Endothelial cell of umbilical vein (primary cell): ENCODE measurements around the gene PXT1. TPM values are rescaled to one million over a fixed set of nuclear protein-coding genes. Genes with fewer than 3 reads are reported as not detected.

Experiments
- BruUV-seq: library from RNA; stranded (reverse); fragments of 400-500 nt; replicated peaks from 2 replicates; lab custom pipeline; 2021; lab: Mats Ljungman, UMichigan
- CTCF ChIA-PET: fragments of 300-600, 350-600 bp; sonication (Branson Sonifier 250); formaldehyde crosslinking; loops from one replicate; lab custom pipeline; 2021; ENCODE audit warnings: antibody characterized with exemption, inconsistent platforms; lab: Charles Lee
- POLR2A ChIA-PET: fragments of 300-600, 350-600 bp; sonication (Branson Sonifier 250); formaldehyde crosslinking; loops from one replicate; lab custom pipeline; 2021; ENCODE audit warnings: antibody characterized with exemption, inconsistent platforms; lab: Charles Lee
- DNase-seq: peaks from one replicate; pipeline ENCODE4 v3.0.0-alpha.2; 2011; ENCODE audit warnings: low read depth, low spot score
- FAIRE-seq: peaks from 2 replicates; lab custom pipeline; 2011; peaks lifted over from hg19 to GRCh38; lab: Jason Lieb, UNC
- H2AFZ ChIP-seq: 2 replicates; pipeline ENCODE4 v1.6.0; 2012; ENCODE audit warnings: low read depth, low read length, control low read depth, inconsistent platforms
- H3K27ac ChIP-seq: 2 replicates; pipeline ENCODE4 v1.5.1; 2011; ENCODE audit warnings: low read depth, mild to moderate bottlenecking, control low read depth, low read length, moderate library complexity; ENCODE audit not compliant: insufficient read depth
- H3K27me3 ChIP-seq, 2 experiments: 2 replicates each; pipeline versions ENCODE4 v1.6.0 to v1.6.1; 2011; ENCODE audit warnings: low read length in 2 of 2, mixed read lengths in 1 of 2; ENCODE audit not compliant: control insufficient read depth in 2 of 2, insufficient read depth in 2 of 2
- H3K36me3 ChIP-seq, 2 experiments: 2 replicates in 1 of 2; 3 replicates in 1 of 2; pipeline ENCODE4 v1.5.1; 2011; ENCODE audit warnings: low read length in 2 of 2, mild to moderate bottlenecking in 1 of 2, moderate library complexity in 1 of 2; ENCODE audit not compliant: control insufficient read depth in 2 of 2, insufficient read depth in 2 of 2; ENCODE audit errors: extremely low read depth in 1 of 2
- H3K4me1 ChIP-seq: 3 replicates; pipeline ENCODE4 v1.5.1; 2011; ENCODE audit warnings: mild to moderate bottlenecking, low read length; ENCODE audit not compliant: control insufficient read depth, insufficient read depth; ENCODE audit errors: extremely low read depth
- H3K4me2 ChIP-seq: 2 replicates; pipeline ENCODE4 v1.6.1; 2011; ENCODE audit warnings: low read length, control low read depth, mixed read lengths; ENCODE audit not compliant: insufficient read depth
- H3K4me3 ChIP-seq, 3 experiments: fragments of 200-600 bp in 1 of 3; sonication (generic), shearing (Covaris generic) in 1 of 3; replicated peaks in 1 of 3; 2 replicates each; pipeline ENCODE4 v1.5.1; 2011 to 2016; ENCODE audit warnings: control low read depth in 3 of 3, low read length in 3 of 3, mild to moderate bottlenecking in 2 of 3, inconsistent platforms in 1 of 3, low read depth in 1 of 3, moderate library complexity in 1 of 3; ENCODE audit not compliant: insufficient read depth in 1 of 3
- H3K79me2 ChIP-seq: 2 replicates; pipeline ENCODE4 v1.6.0; 2012; ENCODE audit warnings: low read length, inconsistent platforms; ENCODE audit not compliant: control insufficient read depth, insufficient read depth
- H3K9ac ChIP-seq: replicated peaks from 2 replicates; pipeline ENCODE3; 2011; ENCODE audit warnings: low read length, control low read depth; ENCODE audit not compliant: insufficient read depth; ENCODE audit errors: extremely low read depth
- H3K9me1 ChIP-seq: replicated peaks from 3 replicates; pipeline ENCODE4 v1.6.0; 2011; ENCODE audit warnings: mild to moderate bottlenecking, low read length; ENCODE audit not compliant: control insufficient read depth, insufficient read depth; ENCODE audit errors: extremely low read depth
- H3K9me3 ChIP-seq: replicated peaks from 2 replicates; pipeline ENCODE4 v1.5.1; 2012; ENCODE audit warnings: low read length, inconsistent platforms; ENCODE audit not compliant: control insufficient read depth, insufficient read depth
- H4K20me1 ChIP-seq: replicated peaks from 2 replicates; pipeline ENCODE3; 2011; ENCODE audit warnings: mild to moderate bottlenecking, low read length; ENCODE audit not compliant: control insufficient read depth, insufficient read depth; ENCODE audit errors: extremely low read depth
- EZH2 ChIP-seq: IDR thresholded peaks from 2 replicates; pipeline ENCODE4 v1.6.1; 2012; ENCODE audit warnings: borderline replicate concordance, low read depth, mild to moderate bottlenecking, moderate library complexity, low read length, inconsistent platforms; ENCODE audit not compliant: severe bottlenecking
- FOS ChIP-seq: IDR thresholded peaks from 2 replicates; pipeline ENCODE4 v1.6.1; 2011; ENCODE audit warnings: mild to moderate bottlenecking, low read length, moderate library complexity, borderline replicate concordance; ENCODE audit not compliant: insufficient read depth
- GATA2 ChIP-seq: IDR thresholded peaks from 2 replicates; pipeline ENCODE4 v1.7.0; 2011; ENCODE audit warnings: low read depth, mild to moderate bottlenecking, moderate library complexity, mixed read lengths, low read length; ENCODE audit not compliant: insufficient read length, insufficient read depth
- JUN ChIP-seq: IDR thresholded peaks from 2 replicates; pipeline ENCODE4 v1.6.1; 2011; ENCODE audit warnings: borderline replicate concordance, low read depth; ENCODE audit not compliant: insufficient read length, insufficient read depth
- MAX ChIP-seq: IDR thresholded peaks from 2 replicates; pipeline ENCODE4 v1.6.1; 2011; ENCODE audit not compliant: insufficient read depth, insufficient read length
- MYC ChIP-seq: IDR thresholded peaks from one replicate; pipeline ENCODE4 v1.6.1; 2011; ENCODE audit warnings: mild to moderate bottlenecking, low read depth, low read length
- POLR2A ChIP-seq: IDR thresholded peaks from 2 replicates; pipeline ENCODE4 v1.6.1; 2012; ENCODE audit warnings: low read depth, mild to moderate bottlenecking, control low read depth, low read length
- POLR2AphosphoS5 ChIP-seq: IDR thresholded peaks from 2 replicates; pipeline ENCODE4 v1.6.1; 2012; ENCODE audit warnings: low read depth, mild to moderate bottlenecking, control low read depth, low read length, moderate library complexity; ENCODE audit not compliant: insufficient read depth
- dilution Hi-C: fragments of 300-500 bp; cut with MboI; formaldehyde crosslinking; loops from one replicate; pipeline ENCODE4 v1.15.0; 2019; ENCODE audit warnings: low sequenced_read_pairs; ENCODE audit not compliant: extremely low pct_ligation_motif_present
- intact Hi-C: fragments of 100-400 bp; cut with micrococcal nuclease; formaldehyde crosslinking; loops from one replicate; pipeline ENCODE4 v1.10.0; 2022
- polyA plus RNA-seq, 4 experiments: library from polyadenylated mRNA; depleted of rRNA in 3 of 4; stranded (reverse) in 3 of 4; unstranded in 1 of 4; fragments of >200 nt; gene quantifications; 2 replicates each; pipeline versions ENCODE4 v1.2.1 to v1.2.3, GENCODE V29; 2011 to 2012; ENCODE audit warnings: missing spikeins in 1 of 4
- total RNA-seq: library from RNA; stranded (reverse); gene quantifications from 2 replicates; pipeline ENCODE4 v1.2.3, GENCODE V29; 2021
- TF ChIP-seq, protein P1 (sequence below), 2 donors: IDR thresholded peaks; 1 replicate in 1 of 2; 2 replicates in 1 of 2; pipeline ENCODE4 v1.5.1; 2011; ENCODE audit warnings: low read length in 2 of 2, mild to moderate bottlenecking in 2 of 2, moderate library complexity in 2 of 2, control low read depth in 1 of 2, inconsistent platforms in 1 of 2, low read depth in 1 of 2; ENCODE audit not compliant: insufficient read depth in 1 of 2; ENCODE audit errors: extremely low read depth in 1 of 2

The PXT1 gene
- total and polyA plus RNA-seq, 2 donors (not counting 3 experiments of a cell fraction or from before 2014, with no cell fraction given), result not detected

DNA sequence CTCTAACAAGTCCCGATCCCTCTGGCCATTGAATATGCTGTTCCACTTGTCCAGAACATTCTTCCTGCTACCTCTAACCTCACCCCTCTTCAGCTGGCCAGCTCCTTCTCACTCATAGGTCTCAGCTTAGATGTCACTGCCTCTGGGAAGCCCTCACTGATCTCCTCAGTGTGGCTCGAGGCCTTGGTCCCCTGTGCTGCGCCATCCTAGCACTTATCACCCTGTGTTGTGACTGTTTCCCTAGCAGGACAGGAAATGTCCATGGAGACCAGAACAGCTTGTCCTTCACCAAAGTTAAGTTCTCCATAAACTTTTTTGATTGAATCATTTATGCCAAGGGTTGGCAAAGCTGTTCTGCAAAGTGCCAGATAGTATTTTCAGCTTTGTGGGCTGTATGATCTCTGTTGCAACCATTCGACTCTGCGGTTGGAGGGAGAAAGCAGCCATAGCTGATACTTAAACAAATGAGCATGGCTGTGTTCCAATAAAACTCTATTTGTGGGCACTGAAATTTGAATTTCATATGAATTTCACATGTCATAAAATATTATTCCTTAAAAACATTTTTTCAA, 99.5 kb downstream of the PXT1 start:
- intact Hi-C loops, result no loop called here
- H4K20me1 ChIP-seq, result no peaks in the 10 kb centered on the region
- dilution Hi-C loops, result no loop called here
- H3K4me3 ChIP-seq, result no peak overlapping the region
- H3K9ac ChIP-seq, result no peak overlapping the region
- H3K36me3 ChIP-seq, result no peaks in the 10 kb centered on the region
- H2AFZ ChIP-seq, result no peak overlapping the region
- no peaks in the 10 kb centered on the region for H3K79me2 ChIP-seq
- no peak for FAIRE-seq
- POLR2A ChIA-PET, result interaction anchor here (0.8 kb wide), 1 partner anchor 10 kb away, joined by 3 read pairs; no protein-coding TSS in a partner anchor
- CTCF ChIA-PET, result interaction anchor here (1.4 to 13.2 kb wide), 4 partner anchors 8 to 41 kb away, joined by 3 to 373 read pairs (median 42); no protein-coding TSS in a partner anchor
- BruUV-seq, result no TSS peak
- no peak overlapping the region for H3K4me2 ChIP-seq
- DNase-seq, result no peak
- no peak overlapping the region for H3K27ac ChIP-seq
- TF ChIP-seq MYC (no peak), GATA2 (no peak), MAX (no peak), EZH2 (no peak), FOS (no peak), JUN (no peak), POLR2AphosphoS5 (no peak), POLR2A (no peak)
- TF ChIP-seq, protein P1, sequence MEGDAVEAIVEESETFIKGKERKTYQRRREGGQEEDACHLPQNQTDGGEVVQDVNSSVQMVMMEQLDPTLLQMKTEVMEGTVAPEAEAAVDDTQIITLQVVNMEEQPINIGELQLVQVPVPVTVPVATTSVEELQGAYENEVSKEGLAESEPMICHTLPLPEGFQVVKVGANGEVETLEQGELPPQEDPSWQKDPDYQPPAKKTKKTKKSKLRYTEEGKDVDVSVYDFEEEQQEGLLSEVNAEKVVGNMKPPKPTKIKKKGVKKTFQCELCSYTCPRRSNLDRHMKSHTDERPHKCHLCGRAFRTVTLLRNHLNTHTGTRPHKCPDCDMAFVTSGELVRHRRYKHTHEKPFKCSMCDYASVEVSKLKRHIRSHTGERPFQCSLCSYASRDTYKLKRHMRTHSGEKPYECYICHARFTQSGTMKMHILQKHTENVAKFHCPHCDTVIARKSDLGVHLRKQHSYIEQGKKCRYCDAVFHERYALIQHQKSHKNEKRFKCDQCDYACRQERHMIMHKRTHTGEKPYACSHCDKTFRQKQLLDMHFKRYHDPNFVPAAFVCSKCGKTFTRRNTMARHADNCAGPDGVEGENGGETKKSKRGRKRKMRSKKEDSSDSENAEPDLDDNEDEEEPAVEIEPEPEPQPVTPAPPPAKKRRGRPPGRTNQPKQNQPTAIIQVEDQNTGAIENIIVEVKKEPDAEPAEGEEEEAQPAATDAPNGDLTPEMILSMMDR (IDR thresholded peaks at IDR 0.05; ENCODE audit: extremely low read depth in 1 of 2, insufficient read depth in 1 of 2, low read depth in 1 of 2, low read length in 2 of 2), result no peak
- no peaks in the 10 kb centered on the region for H3K9me3 ChIP-seq
- H3K9me1 ChIP-seq, result no peaks in the 10 kb centered on the region
- H3K27me3 ChIP-seq, result peaks cover 26 to 44% of the 10 kb centered on the region in 2 experiments
- H3K4me1 ChIP-seq, result peaks cover 4% of the 10 kb centered on the region
